ENCODE data around the gene TOP3B. TPM values are rescaled to one million over a fixed set of nuclear protein-coding genes. Genes with fewer than 3 reads are reported as not detected.

TOP3B gene
- polyA plus RNA-seq, 1 experiment: 12.8 TPM

DNA sequence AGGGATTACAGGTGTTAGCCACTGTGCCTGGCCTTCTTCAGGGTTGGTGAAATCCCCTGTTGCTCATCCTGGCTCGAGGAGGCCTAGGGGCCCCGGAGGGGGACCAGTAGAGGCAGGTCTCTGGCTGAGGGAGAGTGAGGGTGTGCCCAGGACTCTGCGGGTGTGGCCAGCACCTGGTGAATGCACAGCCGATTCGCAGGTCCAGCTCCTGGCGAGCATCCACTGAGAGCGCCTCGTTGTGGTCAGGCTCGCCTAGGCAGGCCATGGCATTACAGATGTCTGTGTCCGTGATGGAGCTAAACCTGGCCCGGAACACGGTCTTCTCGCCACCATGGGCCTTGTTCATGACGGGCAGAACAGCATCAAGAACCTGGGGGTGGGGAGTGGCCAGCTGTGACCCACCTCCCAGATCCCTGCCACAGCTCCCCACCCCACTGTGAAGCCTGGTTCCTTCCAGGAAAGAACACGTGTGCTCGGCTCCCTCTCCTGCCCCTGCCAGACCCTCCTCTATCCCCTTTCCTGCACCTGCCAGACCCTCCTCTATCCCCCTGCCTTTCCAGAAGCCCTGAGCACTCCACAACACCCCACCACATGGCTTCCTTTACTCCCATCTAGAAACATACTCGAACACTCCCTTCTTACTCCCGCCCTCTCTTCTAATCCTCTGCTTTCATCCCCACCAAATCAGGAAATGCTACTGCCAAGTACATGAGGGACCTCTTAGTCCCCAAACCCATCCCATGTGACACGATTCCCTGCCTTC is 12.4 kb downstream of the TOP3B start:
- ChIA-PET POLR2A (no interaction called here), CTCF (interaction anchor here (1.2 to 6.3 kb wide), 3 partner anchors 10 to 91 kb away, joined by 3 to 37 read pairs (median 4); partner anchors contain the start of gene PPM1F)
- Histone ChIP-seq H3K4me3 (ENCODE audit: low read depth, low read length) (no peak overlapping the region), H3K36me3 (ENCODE audit: control insufficient read depth, insufficient read depth, low read length) (peaks cover 57% of the 10 kb centered on the region), H3K27me3 (ENCODE audit: control insufficient read depth, insufficient read depth, low read length) (no peaks in the 10 kb centered on the region)
- DNase-seq (ENCODE audit: low read depth): no peak
- TF ChIP-seq, protein P1, sequence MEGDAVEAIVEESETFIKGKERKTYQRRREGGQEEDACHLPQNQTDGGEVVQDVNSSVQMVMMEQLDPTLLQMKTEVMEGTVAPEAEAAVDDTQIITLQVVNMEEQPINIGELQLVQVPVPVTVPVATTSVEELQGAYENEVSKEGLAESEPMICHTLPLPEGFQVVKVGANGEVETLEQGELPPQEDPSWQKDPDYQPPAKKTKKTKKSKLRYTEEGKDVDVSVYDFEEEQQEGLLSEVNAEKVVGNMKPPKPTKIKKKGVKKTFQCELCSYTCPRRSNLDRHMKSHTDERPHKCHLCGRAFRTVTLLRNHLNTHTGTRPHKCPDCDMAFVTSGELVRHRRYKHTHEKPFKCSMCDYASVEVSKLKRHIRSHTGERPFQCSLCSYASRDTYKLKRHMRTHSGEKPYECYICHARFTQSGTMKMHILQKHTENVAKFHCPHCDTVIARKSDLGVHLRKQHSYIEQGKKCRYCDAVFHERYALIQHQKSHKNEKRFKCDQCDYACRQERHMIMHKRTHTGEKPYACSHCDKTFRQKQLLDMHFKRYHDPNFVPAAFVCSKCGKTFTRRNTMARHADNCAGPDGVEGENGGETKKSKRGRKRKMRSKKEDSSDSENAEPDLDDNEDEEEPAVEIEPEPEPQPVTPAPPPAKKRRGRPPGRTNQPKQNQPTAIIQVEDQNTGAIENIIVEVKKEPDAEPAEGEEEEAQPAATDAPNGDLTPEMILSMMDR (IDR thresholded peaks at IDR 0.05; ENCODE audit: insufficient read depth, low read depth, low read length): no peak

DNA sequence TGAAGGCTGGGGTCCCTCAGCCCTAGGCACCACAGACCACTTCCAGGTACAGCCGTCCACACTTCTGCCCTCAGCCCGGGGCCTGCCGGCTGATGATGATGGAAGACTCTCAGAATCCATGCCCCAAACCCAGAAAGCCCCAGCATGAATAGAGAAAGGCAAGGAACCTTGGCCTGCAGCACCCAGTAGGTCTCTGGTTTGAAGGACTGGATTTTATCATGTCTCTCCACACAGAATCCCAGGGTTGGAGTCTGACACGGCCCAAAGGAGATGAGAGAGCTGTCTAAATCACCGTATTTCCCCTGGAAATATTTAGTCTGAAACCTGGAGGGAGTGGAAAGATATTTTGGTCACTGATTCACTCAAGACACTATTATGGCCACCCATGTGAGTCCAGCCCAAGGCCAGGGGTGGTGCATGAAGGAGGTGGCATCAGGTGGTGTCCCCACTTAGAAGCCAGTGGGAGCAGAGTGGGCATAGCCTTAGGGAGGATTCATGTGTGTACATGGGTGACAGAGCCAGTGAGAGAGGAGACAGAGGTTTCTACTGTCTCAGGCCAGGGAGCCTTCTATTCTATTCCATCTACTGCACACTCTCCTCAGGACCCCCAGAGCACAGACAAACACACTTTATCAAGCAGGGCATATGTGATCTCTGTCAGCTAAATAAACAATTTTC is 14.0 kb downstream of the TOP3B start:
- TF ChIP-seq, protein P1 (IDR thresholded peaks at IDR 0.05; ENCODE audit: insufficient read depth, low read depth, low read length): no peak
- no peak for DNase-seq (ENCODE audit: low read depth)
- CTCF ChIA-PET: interaction anchor here (0.5 to 6.3 kb wide), 3 partner anchors 16 to 35 kb away, joined by 3 to 37 read pairs (median 11); partner anchors contain the start of gene PPM1F

DNA sequence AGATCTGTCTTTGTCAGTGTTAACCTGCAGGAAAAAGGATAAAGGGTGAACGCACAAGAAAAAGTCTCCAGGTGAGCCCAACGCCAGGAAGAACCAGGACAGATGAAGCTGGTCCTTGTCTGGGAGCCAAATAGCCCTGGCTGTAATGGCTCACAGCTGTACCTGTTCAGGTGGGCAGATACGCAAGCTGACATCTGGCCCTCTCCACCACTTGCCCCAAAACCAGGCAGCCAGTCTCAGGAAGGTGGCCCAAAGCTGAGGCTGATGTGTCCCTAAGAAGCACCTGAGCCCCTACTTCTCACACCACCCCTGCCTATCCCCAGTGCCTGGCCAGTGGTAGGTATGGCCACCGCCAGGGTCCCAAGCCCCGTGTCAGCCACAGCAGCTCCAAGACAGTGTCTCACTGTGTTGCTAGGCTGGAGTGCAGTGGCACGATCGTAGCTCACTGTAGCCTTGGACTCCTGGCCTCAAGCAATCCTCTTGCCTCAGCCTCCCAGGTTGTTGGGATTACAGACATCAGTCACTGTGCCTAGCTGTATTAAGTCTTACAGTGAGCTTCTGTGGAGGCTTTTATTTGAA is 14.8 kb downstream of the TOP3B start:
- DNase-seq (ENCODE audit: low read depth): no peak
- H3K4me3 ChIP-seq (ENCODE audit: low read depth, low read length): no peak overlapping the region
- TF ChIP-seq, protein P1 (IDR thresholded peaks at IDR 0.05; ENCODE audit: insufficient read depth, low read depth, low read length): no peak
- H3K27me3 ChIP-seq (ENCODE audit: control insufficient read depth, insufficient read depth, low read length): no peaks in the 10 kb centered on the region
- ChIA-PET CTCF (interaction anchor here (0.5 to 6.3 kb wide), 3 partner anchors 15 to 36 kb away, joined by 3 to 37 read pairs (median 11); partner anchors contain the start of gene PPM1F), POLR2A (no interaction called here)
- peaks cover 61% of the 10 kb centered on the region for H3K36me3 ChIP-seq (ENCODE audit: control insufficient read depth, insufficient read depth, low read length)

More for the DNA sequence above, 14.0 kb downstream of the TOP3B start:
- Histone ChIP-seq H3K4me3 (ENCODE audit: low read depth, low read length) (no peak overlapping the region), H3K36me3 (ENCODE audit: control insufficient read depth, insufficient read depth, low read length) (peaks cover 57% of the 10 kb centered on the region), H3K27me3 (ENCODE audit: control insufficient read depth, insufficient read depth, low read length) (no peaks in the 10 kb centered on the region)
- POLR2A ChIA-PET: no interaction called here

DNA sequence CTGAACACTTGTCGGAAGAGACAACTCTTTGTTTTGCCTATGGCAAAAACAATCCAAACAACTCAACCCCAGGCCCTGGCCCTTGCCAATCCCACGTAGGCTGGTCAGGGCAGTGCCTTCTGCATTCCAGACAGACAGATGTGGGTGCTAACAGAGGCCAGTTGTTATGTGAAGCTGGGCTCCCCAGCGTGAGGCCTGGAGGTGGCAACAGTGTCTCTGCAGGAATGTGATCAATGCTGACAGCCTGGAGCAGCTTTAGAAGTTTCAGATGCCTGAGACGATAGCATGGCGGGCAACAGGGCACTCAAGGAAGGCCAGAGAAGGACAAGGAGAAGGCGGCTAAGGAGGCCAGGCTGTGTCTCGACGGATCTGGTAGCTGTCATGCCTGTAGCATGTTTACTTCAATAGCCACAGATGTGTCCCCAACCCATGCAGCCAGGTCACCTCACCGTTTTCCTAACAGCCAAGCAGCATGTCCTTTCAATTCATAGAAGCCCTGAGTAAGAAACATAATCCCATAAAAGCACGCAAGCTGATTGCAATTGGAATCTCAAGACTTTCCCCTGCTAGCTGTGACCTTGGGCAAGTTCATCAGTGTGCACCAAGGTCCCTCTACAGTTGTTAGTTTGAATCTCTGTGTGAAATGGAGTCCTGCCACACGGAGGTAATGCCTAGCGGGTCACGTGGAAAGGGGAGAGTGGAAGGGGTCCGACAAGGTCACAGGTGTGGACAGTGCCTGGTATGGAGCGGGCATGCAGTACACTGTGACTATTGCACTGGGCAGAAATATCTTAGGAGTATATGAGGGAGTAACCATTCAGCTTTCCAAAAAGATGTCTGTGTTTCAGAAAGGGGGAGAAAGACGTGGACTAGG is 15.7 kb downstream of the TOP3B start:
- no peaks in the 10 kb centered on the region for H3K27me3 ChIP-seq (ENCODE audit: control insufficient read depth, insufficient read depth, low read length)
- peaks cover 63% of the 10 kb centered on the region for H3K36me3 ChIP-seq (ENCODE audit: control insufficient read depth, insufficient read depth, low read length)
- TF ChIP-seq, protein P1 (IDR thresholded peaks at IDR 0.05; ENCODE audit: insufficient read depth, low read depth, low read length): no peak
- ChIA-PET CTCF (interaction anchor here (3.0 to 6.3 kb wide), 2 partner anchors 14 to 29 kb away, joined by 11 to 37 read pairs; partner anchors contain the start of gene PPM1F), POLR2A (no interaction called here)
- no peak overlapping the region for H3K4me3 ChIP-seq (ENCODE audit: low read depth, low read length)
- no peak for DNase-seq (ENCODE audit: low read depth)

All from BJ (cell line).